Stimulated activated CD4-positive, alpha-beta T cell treated with anti-CD3 and anti-CD28 coated beads, TNF-alpha, amount 100 ng/mL, for 4 hours (primary cell): ENCODE measurements around the gene TNP2.

Experiments
- DNase-seq, 3 experiments: peaks; one replicate each; pipeline ENCODE4 v3.0.0-alpha.2; 2020; ENCODE audit warnings: low read depth in 3 of 3

The TNP2 gene

DNA sequence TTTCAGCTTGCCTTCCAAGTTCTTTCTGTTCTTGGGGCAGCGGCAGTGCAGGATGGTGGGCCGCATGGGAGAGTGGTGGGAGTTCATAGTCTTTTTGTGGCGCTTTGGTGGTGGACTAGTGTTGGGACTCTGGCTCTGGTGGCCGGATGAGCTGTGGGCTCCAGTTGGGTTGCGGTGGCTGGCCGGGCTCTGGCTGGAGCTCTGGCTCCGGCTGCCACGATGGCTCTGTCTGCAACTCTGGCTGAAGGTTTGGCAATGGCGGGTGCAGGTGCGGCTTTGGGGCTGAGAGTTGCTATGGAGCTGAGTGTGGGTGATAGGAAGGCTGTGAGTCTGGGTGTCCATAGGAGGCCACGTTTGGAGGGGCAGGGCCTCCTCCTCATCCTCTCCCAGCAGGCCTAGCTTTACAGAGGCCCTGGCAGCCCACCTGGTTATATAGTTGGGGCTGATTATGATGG, at the start of gene TNP2:
Gene TNP2 (minus strand): TSS at position 405 of the 455 bp plus-strand sequence. CDS start 63 bp downstream, at position 342.
- no peak for DNase-seq

DNA sequence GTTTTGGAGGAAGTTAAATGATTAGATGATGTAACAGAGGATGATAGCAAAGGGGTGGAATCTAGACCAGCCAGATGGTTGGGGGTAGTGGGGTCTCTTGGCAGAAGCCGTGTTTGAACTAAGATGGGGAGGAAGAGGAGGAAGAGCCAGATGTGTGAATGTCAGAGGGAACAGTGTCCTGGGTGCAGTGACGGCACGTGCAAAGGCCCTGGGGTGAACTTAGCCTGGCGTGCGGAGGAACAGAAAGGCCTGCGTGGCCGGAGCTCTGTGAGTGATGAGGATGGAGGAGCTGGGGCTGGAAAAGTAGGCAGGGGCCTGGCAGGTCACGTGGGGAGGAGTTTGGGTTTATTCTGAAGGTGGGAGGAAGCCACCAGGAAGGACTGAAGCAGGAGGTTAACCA, 49.7 kb upstream of the TNP2 start:
- no peak for DNase-seq

DNA sequence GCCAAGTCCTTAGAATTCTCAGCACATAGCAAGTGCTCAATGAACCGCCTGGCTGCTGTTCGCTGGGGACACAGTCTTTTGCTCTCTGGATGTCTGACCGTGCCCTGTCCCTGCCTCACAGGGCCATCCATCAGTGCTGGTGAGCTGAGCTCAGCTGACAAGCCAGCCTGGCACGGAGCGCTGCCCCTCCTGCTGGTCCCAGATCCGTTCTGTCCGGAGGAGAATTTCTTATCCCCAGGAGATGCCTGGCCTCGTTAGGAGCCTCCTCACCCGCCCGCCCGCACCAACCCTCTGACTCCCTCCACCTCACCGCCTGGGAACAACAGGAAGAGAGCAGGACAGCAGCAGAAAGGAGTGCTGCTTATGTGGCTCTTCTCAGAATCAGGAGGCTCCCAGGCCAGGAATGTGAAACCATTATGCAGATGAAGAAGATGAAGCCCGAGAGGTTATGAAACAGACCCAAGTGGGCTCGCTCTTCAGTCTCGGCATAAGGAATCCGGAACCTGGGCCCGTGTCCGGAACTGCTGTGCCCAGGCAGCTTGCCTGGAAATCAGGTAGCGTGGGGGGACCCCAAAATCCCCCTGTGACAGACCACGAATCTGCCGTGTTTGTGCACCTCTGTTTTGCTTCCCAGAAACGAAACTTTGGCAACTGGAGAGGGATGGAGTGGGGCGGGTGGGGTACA, 47.3 kb upstream of the TNP2 start:
- DNase-seq = no peak

DNA sequence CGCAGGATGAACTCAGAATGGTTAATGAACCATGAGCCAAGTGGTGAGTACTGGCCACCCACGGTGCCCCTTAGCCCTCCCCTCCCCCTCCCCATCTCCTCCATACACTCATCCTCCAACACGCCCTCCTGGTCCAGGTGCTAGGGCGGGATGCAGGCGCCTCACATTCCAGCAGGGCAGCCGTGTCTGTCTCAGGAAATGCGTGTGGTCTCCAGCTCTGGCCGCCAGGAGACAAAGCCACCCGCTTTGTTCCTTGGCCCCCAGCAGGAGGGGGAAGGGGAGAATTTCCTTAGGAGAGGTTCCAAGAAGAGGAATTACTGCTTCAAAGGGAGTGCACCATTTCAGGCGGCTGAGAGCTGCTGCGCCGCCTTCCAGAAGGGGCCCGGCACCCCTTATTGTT, 46.4 kb upstream of the TNP2 start:
- no peak for DNase-seq

DNA sequence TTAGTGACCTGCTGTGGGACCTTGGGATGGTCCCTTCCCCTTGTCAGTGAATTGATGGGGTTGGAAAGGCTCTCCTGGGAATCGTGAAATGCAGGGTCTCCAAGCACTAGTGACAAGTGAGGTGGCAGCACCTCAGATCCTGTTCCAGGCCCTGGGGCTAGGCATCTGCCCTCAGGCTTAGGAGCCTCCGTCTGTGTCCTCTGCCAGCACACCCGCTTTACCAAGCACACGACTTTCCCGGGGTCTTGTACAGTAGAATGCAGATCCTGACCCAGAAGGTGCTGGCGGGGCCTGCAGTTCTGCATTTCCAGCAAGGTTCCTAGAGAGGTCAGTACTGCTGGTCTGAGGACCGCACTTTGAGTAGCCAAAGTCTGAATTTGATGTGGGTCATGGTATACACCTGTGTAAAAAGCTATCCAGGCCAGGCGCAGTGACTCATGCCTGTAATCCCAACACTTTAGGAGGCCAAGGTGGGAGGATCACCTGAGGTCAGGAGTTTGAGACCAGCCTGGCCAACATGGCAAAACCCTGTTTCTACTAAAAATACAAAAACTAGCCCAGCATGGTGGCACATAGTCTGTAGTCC, 45.3 kb upstream of the TNP2 start:
- no peak for DNase-seq

DNA sequence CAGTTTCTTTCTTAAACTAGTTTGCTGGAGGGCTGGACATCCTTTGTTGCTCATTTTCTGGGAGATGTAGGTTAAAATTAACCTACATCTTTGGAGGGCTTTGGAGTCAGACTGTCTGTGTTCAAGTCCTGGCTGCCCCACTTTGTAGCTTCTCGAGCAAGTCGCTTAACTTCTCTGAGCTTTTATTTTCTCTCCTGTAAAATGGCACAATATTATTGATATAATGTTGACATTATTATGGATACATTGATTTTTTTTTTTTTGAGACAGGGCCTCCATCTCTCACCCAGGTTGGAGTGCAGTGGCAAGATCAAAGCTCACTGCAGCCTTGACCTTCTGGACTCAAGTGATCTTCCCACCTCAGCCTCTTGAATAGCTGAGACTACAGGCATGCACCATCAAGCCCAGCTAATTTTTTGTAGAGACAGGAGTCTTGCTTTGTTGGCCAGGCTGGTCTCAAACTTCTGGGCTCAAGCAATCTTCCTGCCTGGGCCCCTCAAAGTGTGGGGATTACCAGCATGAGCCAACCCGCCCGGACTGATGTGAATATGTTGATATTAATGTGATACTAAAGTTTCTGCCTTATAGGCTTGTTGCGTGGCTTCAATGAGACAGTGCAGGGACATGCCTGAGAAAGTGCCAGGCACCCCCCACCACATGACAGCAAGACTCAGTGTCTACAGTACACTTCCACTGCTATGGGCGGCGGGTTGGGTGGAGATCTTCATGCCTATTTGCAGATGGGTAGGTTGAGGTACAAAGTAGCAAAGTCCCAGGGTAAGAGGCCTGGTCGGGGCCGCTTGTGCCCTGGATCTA, 44.6 kb upstream of the TNP2 start:
- no peak for DNase-seq

DNA sequence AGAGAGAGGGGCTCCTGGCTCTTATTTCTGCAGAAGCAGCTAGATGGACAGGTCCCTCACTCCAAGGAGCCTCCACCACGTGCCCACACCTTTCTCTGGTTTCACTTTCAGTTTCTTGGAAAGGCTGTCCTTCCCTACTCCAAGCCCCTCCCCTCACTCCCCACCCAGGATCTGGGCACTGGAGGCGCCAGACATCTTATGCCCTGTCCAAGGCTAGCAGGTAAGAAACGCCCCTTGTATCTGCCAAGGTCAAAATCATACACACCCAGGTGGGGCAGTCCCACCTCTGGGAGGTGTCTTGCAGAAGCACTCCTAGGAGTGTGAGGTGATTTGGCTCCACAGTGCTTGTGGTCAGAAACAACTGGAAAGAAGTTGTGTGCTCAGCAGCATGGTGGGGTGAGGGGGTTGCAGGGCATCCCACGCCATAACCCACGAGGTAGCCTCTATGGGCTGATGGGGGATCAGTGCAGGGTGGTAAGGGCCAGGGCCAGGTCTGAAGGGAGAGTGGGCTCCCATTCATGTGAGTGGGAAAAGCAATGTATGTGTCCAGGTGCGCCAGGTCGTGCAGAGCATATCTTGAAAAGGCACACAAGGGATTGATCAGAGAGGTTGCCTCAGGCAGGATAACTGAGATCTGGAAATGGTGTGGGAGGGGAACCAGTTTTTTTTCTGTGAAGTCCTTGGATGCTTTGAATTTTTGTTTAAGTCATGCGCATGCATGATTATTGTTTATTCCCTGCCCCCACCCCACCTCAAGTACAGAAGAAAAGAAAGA, 43.8 kb upstream of the TNP2 start:
- DNase-seq = no peak

DNA sequence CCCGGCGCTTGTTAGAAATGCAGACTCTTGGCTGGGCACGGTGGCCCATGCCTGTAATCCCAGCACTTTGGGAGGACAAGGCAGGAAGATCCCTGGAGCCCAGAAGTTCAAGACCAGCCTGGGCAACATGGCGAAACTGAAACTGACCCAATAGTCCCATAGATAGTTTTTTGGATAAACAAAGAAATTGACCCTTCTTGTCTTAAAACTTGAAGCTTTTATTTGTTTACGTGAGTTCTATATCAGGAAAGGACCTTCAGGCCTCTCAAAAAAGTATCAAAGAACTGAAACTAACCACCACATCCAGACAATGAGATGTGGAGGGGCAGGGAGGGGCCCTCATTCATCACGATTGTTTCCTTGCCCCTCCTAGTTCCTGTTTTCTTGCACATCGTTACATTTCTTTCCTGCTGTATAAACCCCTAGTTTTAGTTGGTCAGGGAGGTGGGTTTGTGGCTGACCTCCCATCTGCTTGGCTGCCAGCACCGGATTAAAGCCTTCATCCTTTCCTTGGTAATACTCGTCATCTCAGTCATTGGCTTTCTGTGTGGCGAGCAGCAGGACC, 42.0 kb upstream of the TNP2 start:
- DNase-seq = no peak

DNA sequence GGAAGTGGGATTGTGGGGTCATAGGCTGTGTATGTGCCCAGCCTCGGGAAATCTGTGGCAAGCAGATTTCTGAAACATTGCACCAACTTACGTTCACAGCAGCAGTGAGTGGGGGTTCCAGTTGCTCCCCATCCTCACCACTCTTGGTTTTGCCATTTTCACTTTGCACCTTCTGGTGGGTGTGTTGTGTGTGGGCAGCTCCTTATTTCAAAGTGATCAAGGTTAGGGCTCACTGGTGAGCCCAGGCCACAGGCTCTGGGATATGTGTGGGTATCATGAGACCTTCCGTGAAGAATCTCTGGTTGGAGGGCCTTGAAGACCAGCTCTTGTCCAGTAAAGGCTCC, 41.5 kb upstream of the TNP2 start:
- DNase-seq = no peak

DNA sequence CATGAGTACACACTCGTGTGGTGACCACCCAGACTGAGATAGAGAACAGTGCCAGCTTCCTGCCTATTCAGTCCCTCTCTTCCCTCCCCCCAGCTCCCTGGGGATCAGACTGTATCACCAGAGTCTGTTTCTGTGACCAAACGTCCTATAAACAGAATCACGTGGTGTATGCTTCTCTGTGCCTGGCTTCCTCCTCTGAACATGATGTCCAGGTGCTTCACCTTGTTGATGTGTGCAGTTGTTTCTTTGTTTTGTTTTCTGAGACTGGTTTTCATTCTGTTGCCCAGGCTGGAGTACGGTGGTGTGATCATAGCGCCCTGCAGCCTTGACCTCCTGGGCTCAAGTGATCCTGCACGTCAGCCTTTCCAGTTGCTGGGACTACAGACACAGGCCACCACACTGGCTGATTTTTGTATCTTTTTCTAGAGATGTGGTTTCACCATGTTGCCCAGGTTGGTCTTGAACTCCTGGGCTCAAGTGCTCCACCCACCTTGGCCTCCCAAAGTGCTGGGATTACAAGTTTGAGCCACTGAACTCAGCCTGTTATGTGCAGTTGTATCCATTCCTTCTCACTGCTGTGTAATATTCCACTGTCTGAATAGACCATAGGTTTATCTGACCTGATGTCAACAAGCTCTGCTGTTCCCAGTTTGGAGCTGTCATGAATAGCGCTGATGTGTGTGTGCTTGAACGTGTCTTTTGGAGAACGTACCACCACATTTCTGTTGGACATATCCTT, 40.9 kb upstream of the TNP2 start:
- no peak for DNase-seq

DNA sequence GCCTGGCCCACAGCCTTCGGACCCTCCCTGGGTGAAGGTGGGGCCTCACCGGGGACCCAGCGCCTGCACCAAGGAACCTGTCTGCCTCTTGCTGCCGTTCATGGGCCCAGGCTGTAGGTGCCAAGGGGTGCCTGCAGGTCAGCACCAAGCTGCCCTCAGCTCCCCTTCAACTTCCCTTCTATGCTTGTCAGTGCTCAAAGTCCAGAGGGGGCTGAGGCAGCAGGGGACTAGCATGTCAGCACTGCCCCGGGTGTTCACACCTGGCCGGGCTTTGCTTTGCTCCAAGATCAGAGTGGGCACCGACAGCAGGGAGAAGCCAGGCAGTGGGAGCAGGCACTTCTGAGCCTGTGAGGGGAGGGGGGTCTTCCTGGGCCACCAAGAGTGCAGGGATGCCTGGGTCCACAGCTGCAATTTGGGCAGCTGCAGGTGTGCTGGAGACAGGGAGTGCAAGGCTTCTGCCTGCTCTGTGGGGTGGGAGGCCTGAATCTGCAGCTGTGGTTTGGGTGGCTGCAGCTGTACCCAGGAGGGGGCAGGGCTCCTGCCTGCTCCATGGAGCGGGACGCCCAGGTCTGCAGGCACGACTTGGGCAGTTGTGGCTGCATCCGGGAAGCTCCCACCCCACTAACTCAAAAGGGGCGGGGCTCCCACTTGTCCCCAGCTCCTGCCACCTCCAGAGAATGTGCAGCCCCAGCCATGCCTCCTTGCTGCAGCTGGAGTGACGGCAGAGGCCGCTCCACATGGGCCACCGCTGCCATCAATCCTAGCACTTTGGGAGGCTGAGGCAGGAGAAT, 39.6 kb upstream of the TNP2 start:
- DNase-seq = no peak

DNA sequence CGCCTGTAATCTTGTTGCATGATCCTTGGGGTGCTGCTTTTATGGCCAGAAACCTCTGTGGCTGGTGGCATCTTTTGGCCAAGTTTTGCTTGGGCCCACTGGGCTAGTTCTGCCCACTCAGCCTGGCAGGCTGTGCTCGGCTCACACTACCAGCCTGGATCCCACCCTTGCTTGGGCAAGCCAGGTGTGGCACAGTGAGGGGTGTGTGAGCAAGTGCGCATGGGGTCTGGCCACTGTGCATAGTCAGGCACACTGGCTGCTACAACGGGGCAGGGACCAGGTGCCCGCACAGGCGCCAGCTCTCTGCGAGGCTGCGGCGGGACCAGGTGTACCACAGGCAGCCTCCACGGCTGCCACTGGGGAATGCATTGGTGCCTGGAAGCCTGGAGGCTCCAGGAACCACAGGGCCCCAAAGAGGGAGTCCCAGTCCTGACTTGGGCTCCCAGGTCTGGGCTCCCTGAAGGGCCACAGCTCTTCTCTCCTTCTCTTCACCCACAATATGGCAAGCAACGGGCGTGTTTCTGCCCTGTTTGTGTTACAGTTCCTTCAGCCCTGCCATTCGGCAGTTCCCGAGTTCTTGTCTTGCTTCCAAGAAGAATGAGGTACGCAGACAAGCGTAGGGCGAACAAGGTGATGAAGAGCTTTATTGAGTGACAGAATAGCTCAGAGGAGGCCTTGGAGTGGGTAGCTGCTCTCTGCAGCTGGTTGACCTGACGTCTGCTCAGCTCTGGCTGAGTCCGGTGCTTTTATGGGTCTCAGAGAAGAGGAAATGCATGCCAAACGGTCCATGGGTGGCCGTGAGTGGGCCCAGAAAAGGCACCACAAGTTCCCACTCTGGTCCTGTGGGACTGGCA, 38.7 kb upstream of the TNP2 start:
- no peak for DNase-seq

DNA sequence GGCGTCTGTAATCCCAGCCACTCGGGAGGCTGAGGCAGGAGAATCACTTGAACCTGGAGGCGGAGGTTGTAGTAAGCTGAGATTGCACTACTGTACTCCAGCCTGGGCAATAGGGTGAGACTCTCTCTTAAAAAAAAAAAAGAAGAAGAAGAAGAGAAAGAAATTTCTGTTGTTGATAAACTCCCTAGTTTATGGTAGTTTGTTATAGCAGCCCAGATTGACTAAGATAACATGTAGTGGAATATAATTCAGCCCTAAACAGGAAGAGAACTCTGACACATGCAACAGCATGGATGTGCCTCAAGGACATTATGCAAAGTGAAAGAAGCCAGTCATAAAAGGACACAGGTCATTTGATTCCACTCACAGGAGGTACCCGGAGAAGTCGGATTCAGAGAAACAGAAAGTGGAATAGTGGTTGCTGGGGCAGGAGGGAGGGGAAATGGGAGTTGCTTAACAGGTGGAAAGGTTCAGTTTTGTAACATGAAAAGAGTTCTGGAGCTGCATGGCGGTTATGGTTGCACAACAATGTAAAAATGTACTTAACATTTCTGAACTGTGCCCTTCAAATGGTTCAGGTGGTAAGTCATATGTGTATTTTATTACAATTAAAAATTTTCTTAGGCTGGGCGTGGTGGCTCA, 38.0 kb upstream of the TNP2 start:
- no peak for DNase-seq

DNA sequence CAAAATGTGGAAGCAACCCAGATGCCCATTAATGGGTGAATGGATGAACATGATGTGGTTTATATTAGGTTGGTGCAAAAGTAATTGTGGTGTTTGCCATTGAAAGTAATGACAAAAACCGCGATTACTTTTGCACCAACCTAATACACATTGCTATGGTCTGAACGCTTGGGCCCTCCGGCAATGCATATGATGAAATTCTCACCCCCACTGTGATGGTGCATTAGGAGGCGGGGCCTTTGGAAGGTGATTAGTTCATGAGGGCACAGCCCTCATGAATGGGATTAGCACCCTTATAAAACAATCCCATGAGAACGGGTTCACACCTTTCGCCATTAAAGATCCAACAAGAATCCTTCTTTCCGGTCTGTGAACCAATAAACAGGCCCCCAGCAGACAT, 37.3 kb upstream of the TNP2 start:
- DNase-seq = no peak

DNA sequence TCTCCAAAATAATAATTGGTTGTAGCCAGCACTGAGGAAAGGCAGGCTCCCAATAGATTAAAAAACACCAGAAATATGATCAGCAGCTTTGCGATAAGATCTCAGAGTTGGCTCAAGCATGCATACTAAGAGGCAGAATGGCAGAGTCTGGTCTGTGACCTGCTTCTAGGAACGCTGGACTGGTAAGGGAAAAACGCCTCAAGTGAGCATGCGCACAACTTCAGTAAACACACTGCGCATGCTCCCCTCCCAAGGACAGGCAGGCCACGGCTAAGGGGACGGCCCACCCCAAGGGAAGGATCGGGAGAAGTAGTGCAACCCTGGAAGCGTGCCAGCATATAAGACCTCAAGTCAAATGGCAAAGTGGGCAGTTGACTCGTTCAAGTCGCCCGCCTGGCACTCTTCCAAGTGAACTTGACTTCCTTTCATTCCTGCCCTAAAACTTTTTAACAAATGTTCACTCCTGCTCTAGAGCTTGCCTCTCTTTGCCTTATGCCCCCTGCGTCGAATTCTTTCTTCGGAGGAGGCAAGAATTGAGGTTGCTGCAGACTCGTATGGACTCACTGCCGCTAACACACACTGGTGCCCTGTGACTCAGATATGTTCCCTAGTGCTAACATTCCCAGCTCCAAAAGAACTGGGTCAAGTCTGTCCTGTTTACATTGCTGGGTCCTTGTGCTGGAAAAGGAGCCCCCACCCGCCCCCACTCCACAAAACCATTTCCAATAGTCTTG, 34.4 kb upstream of the TNP2 start:
- no peak for DNase-seq

DNA sequence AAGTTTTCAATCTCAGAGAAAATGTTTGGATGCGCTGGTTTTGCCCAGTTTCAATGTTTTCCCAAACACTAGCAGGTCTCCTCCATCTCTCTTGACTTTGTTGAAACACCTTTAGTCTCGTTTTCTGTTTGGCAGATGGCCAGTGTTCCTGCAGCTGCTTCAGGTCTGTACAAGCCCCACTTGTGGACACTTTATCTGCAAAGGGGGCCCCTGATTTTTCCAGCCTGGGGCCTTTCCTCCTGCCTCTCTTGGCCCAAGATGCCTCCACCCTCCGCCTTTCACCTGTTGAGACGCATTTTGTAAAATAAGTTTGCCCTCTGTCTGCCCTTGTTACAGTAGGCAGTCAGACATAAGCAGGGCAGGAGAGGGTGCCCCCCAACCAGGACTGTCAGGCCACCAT, 33.9 kb upstream of the TNP2 start:
- no peak for DNase-seq

DNA sequence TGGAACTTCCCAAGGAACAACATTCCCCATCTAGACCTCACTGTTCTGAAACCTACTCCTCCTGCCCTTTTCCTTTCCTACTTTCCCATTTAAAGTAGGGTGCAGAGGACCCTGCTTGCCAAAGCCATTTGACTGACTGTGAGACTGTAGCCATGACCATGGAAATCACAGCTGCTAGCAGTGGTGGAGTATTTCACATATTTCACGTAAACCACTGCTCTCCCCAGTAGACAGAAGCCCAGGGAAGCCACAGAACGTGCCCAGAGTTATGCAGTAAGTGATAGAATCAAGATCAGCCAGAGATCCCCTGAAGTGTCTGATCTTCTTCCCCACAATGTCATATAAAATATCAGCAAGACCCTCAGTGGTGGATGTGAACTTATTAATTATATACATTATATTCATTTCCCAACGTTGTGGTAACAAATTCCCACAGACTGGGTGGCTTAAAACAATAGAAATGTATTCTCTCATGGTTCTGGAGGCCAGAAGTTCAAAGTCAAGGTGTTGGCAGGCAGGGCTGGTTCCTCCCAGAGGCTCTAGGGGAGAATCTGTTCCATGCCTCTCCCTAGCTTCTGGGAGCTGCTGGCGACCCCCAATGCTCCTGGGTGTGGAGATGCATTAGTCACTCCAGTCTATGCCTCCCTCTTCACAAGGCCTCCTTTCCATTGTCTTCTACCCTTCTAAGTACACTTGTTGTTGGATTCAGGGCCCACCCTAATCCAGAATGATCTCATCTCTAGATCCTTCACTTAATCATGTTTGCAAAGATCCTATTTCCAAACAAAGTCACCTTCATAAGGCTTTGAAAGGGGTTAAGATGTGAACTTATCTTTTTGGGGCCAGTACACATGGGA, 32.7 kb upstream of the TNP2 start:
- no peak for DNase-seq
